Upper lobe of left lung (tissue), 4 donors: ENCODE measurements around the gene EPS15.

Experiments
- EP300 ChIP-seq, 4 donors: sonication (generic); formaldehyde crosslinking; IDR thresholded peaks; one replicate each; pipeline ENCODE4 v1.5.1; 2017; ENCODE audit warnings: antibody characterized with exemption in 4 of 4, control low read depth in 2 of 4
- POLR2A ChIP-seq, 4 donors: fragments of 450-650 bp; IDR thresholded peaks; one replicate each; pipeline ENCODE4 v1.5.1; 2016 to 2017; ENCODE audit warnings: antibody characterized with exemption in 4 of 4, mild to moderate bottlenecking in 2 of 4
- POLR2AphosphoS5 ChIP-seq, 2 donors: sonication (generic); formaldehyde crosslinking; IDR thresholded peaks; one replicate each; pipeline ENCODE4 v1.5.1; 2017; ENCODE audit warnings: antibody characterized with exemption in 2 of 2
- TF ChIP-seq, protein P1 (sequence below), 6 experiments: fragments of 450-650 bp in 4 of 6; fragments of 200-600 bp in 2 of 6; sonication (generic) in 2 of 6; IDR thresholded peaks; one replicate each; pipeline ENCODE4 v1.5.1; 2016 to 2019; ENCODE audit warnings: antibody characterized with exemption in 6 of 6

GRCh38 chr1:51416910-51417309, 102.2 kb downstream of the EPS15 start:
- TF ChIP-seq, protein P1, sequence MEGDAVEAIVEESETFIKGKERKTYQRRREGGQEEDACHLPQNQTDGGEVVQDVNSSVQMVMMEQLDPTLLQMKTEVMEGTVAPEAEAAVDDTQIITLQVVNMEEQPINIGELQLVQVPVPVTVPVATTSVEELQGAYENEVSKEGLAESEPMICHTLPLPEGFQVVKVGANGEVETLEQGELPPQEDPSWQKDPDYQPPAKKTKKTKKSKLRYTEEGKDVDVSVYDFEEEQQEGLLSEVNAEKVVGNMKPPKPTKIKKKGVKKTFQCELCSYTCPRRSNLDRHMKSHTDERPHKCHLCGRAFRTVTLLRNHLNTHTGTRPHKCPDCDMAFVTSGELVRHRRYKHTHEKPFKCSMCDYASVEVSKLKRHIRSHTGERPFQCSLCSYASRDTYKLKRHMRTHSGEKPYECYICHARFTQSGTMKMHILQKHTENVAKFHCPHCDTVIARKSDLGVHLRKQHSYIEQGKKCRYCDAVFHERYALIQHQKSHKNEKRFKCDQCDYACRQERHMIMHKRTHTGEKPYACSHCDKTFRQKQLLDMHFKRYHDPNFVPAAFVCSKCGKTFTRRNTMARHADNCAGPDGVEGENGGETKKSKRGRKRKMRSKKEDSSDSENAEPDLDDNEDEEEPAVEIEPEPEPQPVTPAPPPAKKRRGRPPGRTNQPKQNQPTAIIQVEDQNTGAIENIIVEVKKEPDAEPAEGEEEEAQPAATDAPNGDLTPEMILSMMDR (IDR thresholded peaks at IDR 0.05) = no peak
- TF ChIP-seq POLR2A (IDR thresholded peaks at IDR 0.05) = no peak
- TF ChIP-seq POLR2AphosphoS5 (IDR thresholded peaks at IDR 0.05) = no peak
- no peak for TF ChIP-seq EP300 (IDR thresholded peaks at IDR 0.05)
